ENCODE results near the gene HSF5. TPM values are rescaled to one million over a fixed set of nuclear protein-coding genes. Genes with fewer than 3 reads are reported as not detected.

The HSF5 gene
- total and polyA plus RNA-seq, 2 of the 13 experiments (the other 11 are each of a cell fraction or from before 2014, with no cell fraction given): not detected

GRCh38 chr17:58516644-58517377 is 28.6 kb upstream of the HSF5 start (continued):
- TF ChIP-seq AHDC1 (CRISPR knock-in tag; IDR thresholded peaks at IDR 0.05; ENCODE audit: borderline replicate concordance) (peak; percentile 56; the same call in 1 of the 2 replicates), ZNF800 (CRISPR knock-in tag; IDR thresholded peaks at IDR 0.05) (0 out of 2 replicates have a peak, but pooled peaks have one; percentile 6), FOXK2 (IDR thresholded peaks at IDR 0.05) (peak; percentile 58; the same call in 1 of the 2 replicates), SP140L (CRISPR knock-in tag; IDR thresholded peaks at IDR 0.05; ENCODE audit: borderline replicate concordance) (no peak), ZGPAT (CRISPR knock-in tag; IDR thresholded peaks at IDR 0.05) (no peak; the same call in 1 of the 2 replicates), ZNF747 (CRISPR knock-in tag; IDR thresholded peaks at IDR 0.05; ENCODE audit: borderline replicate concordance) (no peak), CBFB (CRISPR knock-in tag; IDR thresholded peaks at IDR 0.05) (no peak), IKZF4 (CRISPR knock-in tag; IDR thresholded peaks at IDR 0.05; ENCODE audit: borderline replicate concordance, low read depth, not compliant biosample characterization) (no peak), ESRRA (CRISPR knock-in tag; IDR thresholded peaks at IDR 0.05; ENCODE audit: low read depth) (no peak; the same call in 1 of the 2 replicates), JDP2 (CRISPR knock-in tag; IDR thresholded peaks at IDR 0.05; ENCODE audit: borderline replicate concordance) (no peak), HOXA3 (CRISPR knock-in tag; IDR thresholded peaks at IDR 0.05) (no peak), NFYB (CRISPR knock-in tag; IDR thresholded peaks at IDR 0.05) (no peak; the same call in 1 of the 2 replicates), ZFP90 (CRISPR knock-in tag; IDR thresholded peaks at IDR 0.05; ENCODE audit: borderline replicate concordance) (0 out of 2 replicates have a peak, but pooled peaks have one; percentile 23), ZNF281 (CRISPR knock-in tag; IDR thresholded peaks at IDR 0.05; ENCODE audit: borderline replicate concordance) (peak; percentile 30; the same call in 1 of the 2 replicates)

Data from HepG2 (cell line).